GM19372 (cell line): Measurements from ENCODE around the gene ADGRA1.

Source experiments
- ATAC-seq: cut with Tn5 transposase; IDR thresholded peaks from one replicate; pipeline ENCODE4 v1.9.1; 2021; ENCODE audit warnings: mild to moderate bottlenecking, low read depth, moderate library complexity; ENCODE audit not compliant: unreplicated experiment

ADGRA1 gene

GRCh38 chr10:133055470-133055869 is 32.3 kb upstream of the ADGRA1 start:
- ATAC-seq, result no peak

DNA sequence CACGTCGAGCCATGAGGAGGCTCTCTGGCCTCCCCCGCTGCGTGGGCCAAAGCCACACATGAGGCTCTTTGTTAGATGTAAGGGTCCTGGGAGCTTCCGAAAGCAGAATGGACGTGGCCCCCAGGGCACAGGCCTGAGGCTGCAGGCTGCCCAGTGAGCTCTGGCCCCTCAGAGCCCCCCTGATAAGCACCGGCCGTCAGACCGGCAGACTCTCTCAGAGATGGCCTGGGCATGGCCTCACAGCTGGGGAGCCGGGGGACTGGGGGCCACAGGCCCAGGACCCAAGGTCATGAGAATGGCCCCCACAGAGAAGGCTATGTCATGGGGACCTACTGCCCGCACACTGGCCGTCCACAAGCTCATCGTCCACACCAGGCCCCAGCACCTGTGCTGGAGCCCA is 31.7 kb upstream of the ADGRA1 start:
- ATAC-seq, result no peak

GRCh38 chr10:133056651-133057178 is 31.0 kb upstream of the ADGRA1 start:
- ATAC-seq, result no peak

DNA sequence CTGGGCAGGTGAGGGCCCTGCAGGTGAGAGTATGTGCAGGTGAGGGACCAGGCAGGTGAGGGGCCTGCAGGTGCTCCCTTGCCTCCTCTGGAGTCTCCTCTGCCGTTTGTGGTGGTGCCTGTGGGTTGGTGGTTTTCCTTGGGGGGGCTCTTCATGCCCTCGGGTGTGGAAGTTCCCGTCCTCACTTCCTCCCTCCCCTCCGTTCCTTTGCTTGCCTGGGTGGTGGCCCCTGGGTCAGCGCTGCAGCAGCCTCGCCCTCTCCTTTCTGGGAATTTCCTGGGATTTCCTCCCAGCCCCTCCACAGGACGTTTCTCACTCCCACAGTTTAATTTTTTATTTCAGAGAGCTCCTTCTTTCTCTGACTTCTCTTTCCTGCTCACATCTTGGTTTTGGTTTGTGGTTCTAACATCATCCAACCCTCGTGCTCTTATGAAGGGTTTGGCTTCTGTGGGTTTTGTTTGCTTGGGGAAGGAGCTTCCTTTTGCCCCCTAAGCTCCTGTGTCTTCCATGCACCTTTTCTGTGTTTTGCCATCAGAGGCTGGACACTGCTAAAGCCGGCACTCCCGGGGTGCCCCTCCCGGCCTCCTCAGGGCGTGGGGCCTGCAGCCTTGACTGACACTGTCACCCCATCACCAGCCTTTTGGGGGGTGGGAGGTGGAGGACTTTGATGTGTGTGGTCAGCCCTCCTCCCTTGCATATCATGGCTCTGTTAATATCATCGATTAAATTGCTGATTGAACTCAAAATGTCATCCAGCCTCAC is 29.2 kb upstream of the ADGRA1 start:
- no peak for ATAC-seq

GRCh38 chr10:133059093-133059470 is 28.6 kb upstream of the ADGRA1 start:
- ATAC-seq, result no peak

DNA sequence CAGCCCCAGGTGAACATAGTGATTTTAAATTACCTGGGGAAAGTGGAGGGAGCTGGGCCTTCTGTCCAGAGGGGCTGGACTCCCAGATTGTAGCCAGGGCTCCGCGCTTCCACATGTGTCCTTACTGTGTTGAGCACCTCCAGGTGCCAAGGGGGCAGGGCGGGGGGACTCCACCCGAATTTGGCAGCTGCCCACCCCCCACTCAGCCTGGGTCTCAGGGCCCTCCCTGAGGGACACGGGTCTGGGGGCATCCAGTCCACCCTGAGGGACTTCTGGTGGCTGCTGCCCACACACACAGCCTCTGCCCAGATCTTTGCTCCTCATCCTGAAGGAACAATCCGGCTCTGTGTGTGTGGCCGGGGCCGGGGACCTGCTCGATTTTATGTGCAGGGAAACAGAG is 28.2 kb upstream of the ADGRA1 start:
- ATAC-seq, result no peak

- no peak for ATAC-seq
Measured at GRCh38 chr10:133060022-133060421, 27.7 kb upstream of the ADGRA1 start.

GRCh38 chr10:133060466-133060865 is 27.3 kb upstream of the ADGRA1 start:
- ATAC-seq, result no peak

- ATAC-seq, result no peak
Measured at GRCh38 chr10:133060881-133061280, 26.8 kb upstream of the ADGRA1 start.

DNA sequence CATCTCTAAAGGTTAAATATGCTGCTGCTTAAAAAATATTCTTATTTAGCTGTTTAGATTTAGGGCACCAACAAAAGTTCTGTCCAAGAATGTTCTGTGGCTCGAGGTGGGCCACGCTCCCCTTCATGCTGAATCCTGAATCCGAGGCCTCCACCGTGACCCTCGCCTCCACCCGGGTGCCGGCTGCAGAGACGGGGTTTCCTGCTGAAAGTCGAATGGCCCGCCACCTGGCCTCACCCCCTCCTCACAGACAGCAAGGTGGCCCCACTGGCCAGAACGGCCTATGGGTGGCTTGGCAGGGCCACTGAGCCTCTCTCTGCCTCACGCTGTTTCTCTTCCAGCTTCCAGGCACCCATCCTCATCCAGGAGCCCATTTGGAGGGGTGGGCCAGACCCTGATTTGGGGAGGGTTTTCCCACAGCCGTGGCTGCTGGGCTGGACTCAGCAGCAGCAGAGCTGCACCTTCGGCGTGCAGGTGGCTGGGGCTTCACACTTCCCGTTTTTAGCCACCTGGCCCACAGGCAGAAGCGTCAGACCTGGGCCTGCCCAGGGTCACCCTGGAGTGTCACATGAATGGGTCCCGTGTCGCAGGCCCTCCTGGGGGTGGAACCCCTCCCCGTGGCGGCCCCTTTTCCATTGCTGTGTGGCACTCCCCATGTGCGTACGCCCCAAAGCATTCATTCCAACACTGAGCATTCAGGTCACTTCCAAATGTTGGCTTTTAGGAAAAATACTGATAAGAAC is 26.3 kb upstream of the ADGRA1 start:
- no peak for ATAC-seq

- no peak for ATAC-seq
Measured at GRCh38 chr10:133062085-133062484, 25.6 kb upstream of the ADGRA1 start.

- ATAC-seq, result no peak
Measured at GRCh38 chr10:133062635-133063034, 25.1 kb upstream of the ADGRA1 start.

GRCh38 chr10:133067149-133068105 is 20.3 kb upstream of the ADGRA1 start:
- no peak for ATAC-seq

GRCh38 chr10:133068111-133069032 is 19.4 kb upstream of the ADGRA1 start:
- no peak for ATAC-seq

DNA sequence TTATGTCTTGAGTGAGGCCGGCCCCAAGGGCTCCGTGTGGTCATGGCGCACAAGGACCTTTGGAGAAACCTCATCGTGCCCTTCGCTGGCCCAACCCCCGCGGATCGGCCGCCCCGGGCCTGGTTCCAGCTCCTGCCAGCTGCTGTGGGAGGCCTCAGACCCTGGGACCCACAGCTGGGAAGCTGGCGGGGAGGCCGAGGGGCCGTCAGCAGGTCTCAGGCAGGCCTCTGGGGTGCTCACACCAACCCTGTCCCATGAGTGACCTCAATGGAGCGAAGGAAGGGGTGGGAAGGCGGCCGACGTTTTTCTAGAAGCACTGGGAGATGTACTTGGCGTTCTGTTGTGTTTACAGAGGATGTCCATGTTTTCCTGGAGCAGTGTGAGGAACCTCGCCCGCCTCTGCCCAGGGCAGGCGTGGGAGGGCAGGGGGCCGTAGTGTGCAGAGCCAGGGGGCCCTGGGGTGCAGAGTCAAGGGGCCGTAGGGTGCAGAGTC is 18.6 kb upstream of the ADGRA1 start:
- ATAC-seq, result no peak

GRCh38 chr10:133070405-133070804 is 17.3 kb upstream of the ADGRA1 start:
- no peak for ATAC-seq

DNA sequence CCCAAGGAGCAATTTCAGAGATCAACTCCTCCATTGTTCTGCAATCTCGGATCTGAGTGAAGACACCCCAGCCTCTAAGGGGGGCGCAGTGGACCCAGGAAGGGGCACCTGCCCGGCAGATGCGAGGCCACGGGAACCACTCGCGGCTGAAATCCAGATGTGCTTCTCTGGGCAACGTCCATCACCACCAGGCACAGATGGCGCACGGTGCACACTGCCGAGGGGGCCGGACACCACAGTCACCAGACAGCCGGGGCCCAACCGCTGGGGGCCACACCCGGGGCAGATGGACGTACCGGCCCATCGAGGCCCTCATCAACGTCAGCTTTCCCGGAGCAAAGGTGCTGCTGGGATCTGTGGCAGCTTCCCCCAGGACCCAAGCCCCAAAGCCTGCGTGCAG is 16.9 kb upstream of the ADGRA1 start:
- no peak for ATAC-seq

DNA sequence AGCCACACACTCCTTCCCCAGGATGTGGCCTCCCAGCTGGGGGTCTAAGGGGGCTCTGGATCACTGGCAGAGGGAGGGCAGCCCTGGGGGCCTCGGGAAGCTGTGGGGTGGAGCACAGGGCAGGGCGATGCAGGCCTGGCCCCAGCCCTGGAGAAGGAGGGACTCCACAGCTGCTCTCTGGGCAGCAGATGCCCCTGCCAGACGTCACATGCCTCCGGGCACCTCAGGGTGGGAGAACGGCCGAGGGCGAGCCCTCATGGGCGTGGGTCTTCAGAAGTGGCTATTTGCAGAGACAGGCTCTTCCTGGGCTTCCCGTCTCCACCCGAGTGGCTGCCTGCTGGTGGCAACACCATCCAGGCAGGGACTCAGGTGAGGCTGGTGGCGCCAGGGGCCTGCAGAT is 16.0 kb upstream of the ADGRA1 start:
- ATAC-seq, result no peak

- no peak for ATAC-seq
Measured at GRCh38 chr10:133072196-133072595, 15.5 kb upstream of the ADGRA1 start.
